Heart left ventricle (tissue), 16 donors: Measurements from ENCODE around the gene GTF3C1. TPM values are rescaled to one million over a fixed set of nuclear protein-coding genes. Genes with fewer than 3 reads are reported as not detected.

Experiments used
- ATAC-seq, 4 donors: fragments of 200-7000 bp; cut with Tn5 transposase; one replicate each; pipeline ENCODE4 v1.9.1; 2020 to 2022; ENCODE audit warnings: moderate library complexity in 4 of 4, mild to moderate bottlenecking in 3 of 4, moderate number of reproducible peaks in 1 of 4
- DNase-seq, 5 donors: peaks; one replicate each; pipeline ENCODE4 v3.0.0-alpha.2; 2020
- H3K27ac ChIP-seq, 12 donors: fragments of 200-600 bp; sonication (generic) in 4 of 12; one replicate each; pipeline versions ENCODE4 v1.5.0 to v1.8.0; 2016 to 2022; ENCODE audit warnings: mild to moderate bottlenecking in 2 of 12
- H3K27me3 ChIP-seq, 9 donors: fragments of 200-600 bp; sonication (generic) in 2 of 9; one replicate each; pipeline versions ENCODE4 v1.5.1 to v1.8.0; 2016 to 2022; ENCODE audit warnings: mild to moderate bottlenecking in 3 of 9
- H3K36me3 ChIP-seq, 9 donors: fragments of 200-600 bp; sonication (generic) in 2 of 9; one replicate each; pipeline versions ENCODE4 v1.5.0 to v1.8.0; 2018 to 2022; ENCODE audit warnings: mild to moderate bottlenecking in 2 of 9
- H3K4me1 ChIP-seq, 12 donors: fragments of 200-600 bp; sonication (generic) in 4 of 12; one replicate each; pipeline versions ENCODE4 v1.5.0 to v1.8.0; 2016 to 2022; ENCODE audit warnings: mild to moderate bottlenecking in 3 of 12
- H3K4me3 ChIP-seq, 12 donors: fragments of 200-600 bp; sonication (generic) in 4 of 12; one replicate each; pipeline versions ENCODE4 v1.5.0 to v1.8.0; 2017 to 2022; ENCODE audit warnings: mild to moderate bottlenecking in 9 of 12, moderate library complexity in 4 of 12
- H3K9me3 ChIP-seq, 12 donors: fragments of 200-600 bp; sonication (generic) in 4 of 12; one replicate each; pipeline versions ENCODE4 v1.5.0 to v1.8.0; 2016 to 2022; ENCODE audit warnings: mild to moderate bottlenecking in 1 of 12
- CTCF ChIP-seq, 12 donors: fragments of 200-600 bp; sonication (generic) in 4 of 12; IDR thresholded peaks; one replicate each; pipeline versions ENCODE4 v1.5.0 to v1.8.0; 2018 to 2022; ENCODE audit warnings: antibody characterized with exemption in 12 of 12, mild to moderate bottlenecking in 5 of 12
- POLR2A ChIP-seq, 2 donors: fragments of 450-650 bp; IDR thresholded peaks; one replicate each; pipeline ENCODE4 v1.6.1; 2017; ENCODE audit warnings: antibody characterized with exemption in 2 of 2, mild to moderate bottlenecking in 2 of 2, moderate library complexity in 2 of 2
- WGBS, 4 donors: extraction: QIAGEN DNeasy Blood & Tissue Kit in 2 of 4; methylation state at CpG; one replicate each; pipeline versions ENCODE4 v1.1.5 to v1.1.7; 2013 to 2018; 5-methylcytosine and 5-hydroxymethylcytosine counted together
- intact Hi-C, 10 donors: fragments of 100-400 bp; cut with DNase I; formaldehyde crosslinking; loops; one replicate each; pipeline versions ENCODE4 v1.11.1 to v1.14.2; 2022
- polyA plus RNA-seq, 2 donors: library from polyadenylated mRNA; stranded (reverse); fragments of 200-250 nt; gene quantifications; one replicate each; pipeline ENCODE4 v1.2.3, GENCODE V29; 2013
- total RNA-seq, 9 donors: library from RNA; depleted of rRNA in 2 of 9; stranded (reverse); fragments of >200 nt in 2 of 9; fragmentation: NEBNext Ultra II Directional in 3 of 9; extraction: Animal tissue kit (Norgen Biotek cat#: 25700) in 3 of 9; gene quantifications; one replicate each; pipeline versions ENCODE4 v1.1.0 to v1.2.4, GENCODE V29; 2016 to 2023
- donor health status: ischemic (EF 13 %, LVEDD 7.1; RV severe dilation, severe dysfunction).
- donor health status: healthy with polysubstance abuse.
- donor health status: DM: no; HTN: yes; CAD: no.
- donor health status: DM: no; HTN: no; CAD: no.
- donor health status: ischemic (EF 25% LVEDD 6.9; RV normal size, moderate dysfunction).
- donor health status: ischemic (EF 25% LVEDD 5.7; RV mildly dilated, moderate dysfunction).
- donor health status: healthy.
- donor health status: DM: yes; HTN: yes; CAD: no.
- donor health status: ischemic (EF 35%, LVEDD 5.7; RV mildly dilated, moderate dysfunction).
- donor health status: nonischemic (EF 11% LVEDD 7.7; RV severe dilation, severe dysfunction).
- donor health status: DM: yes; HTN: yes; CAD: no.
- donor health status: PGD.
- donor health status: ischemic (EF 29% LVEDD 5.4; RV normal size, mild dysfunction).
- donor health status: nonischemic (EF 23%, LVEDD 6.1; RV moderate dilation, normal function).

The GTF3C1 gene
- total and polyA plus RNA-seq, 11 donors = 48.1 to 80.3 (median 69.5) TPM

- Histone ChIP-seq H3K4me3 (no peak overlapping the region), H3K27me3 (peaks cover 0 to 7% (median 0%) of the 10 kb centered on the region in 9 donors), H3K36me3 (peaks cover 0 to 32% (median 0%) of the 10 kb centered on the region in 9 donors), H3K27ac (no peak overlapping the region), H3K9me3 (peaks cover 0 to 14% (median 10%) of the 10 kb centered on the region in 12 donors), H3K4me1 (no peaks in the 10 kb centered on the region)
- intact Hi-C loops = no loop called here
- WGBS, 4 donors = 93 to 95% (median 94%) methylated on average over 8 of the region's 8 CpGs
- no peak for TF ChIP-seq POLR2A (IDR thresholded peaks at IDR 0.05)
- TF ChIP-seq CTCF (IDR thresholded peaks at IDR 0.05) = no peak
- no peak for ATAC-seq
- no peak for DNase-seq
Measured at GRCh38 chr16:27441998-27442397, 107.7 kb downstream of the GTF3C1 start.

- H3K4me3 ChIP-seq = no peak overlapping the region
- no peak for ATAC-seq
- no peak overlapping the region for H3K27ac ChIP-seq
- DNase-seq = no peak
- peaks cover 0 to 7% (median 0%) of the 10 kb centered on the region in 9 donors for H3K27me3 ChIP-seq
- intact Hi-C loops = no loop called here
- WGBS, 4 donors = 75 to 78% (median 77%) methylated on average over 5 of the region's 5 CpGs
- H3K4me1 ChIP-seq = no peaks in the 10 kb centered on the region
- TF ChIP-seq POLR2A (IDR thresholded peaks at IDR 0.05) (no peak), CTCF (IDR thresholded peaks at IDR 0.05) (no peak)
- peaks cover 0 to 14% (median 10%) of the 10 kb centered on the region in 12 donors for H3K9me3 ChIP-seq
- peaks cover 0 to 38% (median 0%) of the 10 kb centered on the region in 9 donors for H3K36me3 ChIP-seq
Measured at GRCh38 chr16:27441276-27441675, 108.4 kb downstream of the GTF3C1 start.

GRCh38 chr16:27439271-27440018, 110.3 kb downstream of the GTF3C1 start:
- peaks cover 0 to 24% (median 0%) of the 10 kb centered on the region in 9 donors for H3K36me3 ChIP-seq
- H3K27ac ChIP-seq = no peak overlapping the region
- H3K9me3 ChIP-seq = peaks cover 0 to 8% (median 4%) of the 10 kb centered on the region in 12 donors
- no peaks in the 10 kb centered on the region for H3K4me1 ChIP-seq
- TF ChIP-seq CTCF (IDR thresholded peaks at IDR 0.05) (no peak), POLR2A (IDR thresholded peaks at IDR 0.05) (no peak)
- DNase-seq = no peak
- no peak for ATAC-seq
- H3K4me3 ChIP-seq = no peak overlapping the region
- H3K27me3 ChIP-seq = no peaks in the 10 kb centered on the region
- WGBS, 4 donors = 69 to 76% (median 71%) methylated on average over 17 to 18 of the region's 18 CpGs
- intact Hi-C loops = no loop called here

- H3K9me3 ChIP-seq = no peaks in the 10 kb centered on the region
- H3K4me3 ChIP-seq = no peak overlapping the region
- H3K27ac ChIP-seq = no peak overlapping the region
- intact Hi-C loops = no loop called here
- peaks cover 0 to 8% (median 0%) of the 10 kb centered on the region in 12 donors for H3K4me1 ChIP-seq
- H3K27me3 ChIP-seq = no peaks in the 10 kb centered on the region
- DNase-seq (peak in 1 of 5 donors; percentile 2), ATAC-seq (no peak)
- TF ChIP-seq POLR2A (IDR thresholded peaks at IDR 0.05) = no peak
- TF ChIP-seq CTCF (IDR thresholded peaks at IDR 0.05) = no peak
- H3K36me3 ChIP-seq = peaks cover 0 to 19% (median 0%) of the 10 kb centered on the region in 9 donors
- 88 to 94% (median 92%) methylated on average over 6 of the region's 6 CpGs for WGBS, 4 donors
Measured at GRCh38 chr16:27437946-27438345, 111.8 kb downstream of the GTF3C1 start.
